HUES64 (cell line): Measurements from ENCODE around the gene ZHX3.

Source experiments
- H3K27ac ChIP-seq: 2 replicates; pipeline ENCODE4 v1.7.0; 2013; ENCODE audit warnings: low read depth, low read length, inconsistent platforms
- H3K27me3 ChIP-seq: 2 replicates; pipeline ENCODE4 v1.6.1; 2013; ENCODE audit warnings: mild to moderate bottlenecking, low read length; ENCODE audit not compliant: insufficient read depth
- H3K36me3 ChIP-seq: 2 replicates; pipeline ENCODE4 v1.6.1; 2013; ENCODE audit warnings: mild to moderate bottlenecking, low read length; ENCODE audit not compliant: insufficient read depth
- H3K4me1 ChIP-seq: 2 replicates; pipeline ENCODE4 v1.6.1; 2013; ENCODE audit warnings: mild to moderate bottlenecking, low read length, moderate library complexity; ENCODE audit not compliant: insufficient read depth
- H3K4me3 ChIP-seq: 2 replicates; pipeline ENCODE4 v1.5.1; 2013; ENCODE audit warnings: mild to moderate bottlenecking, low read length, moderate library complexity
- H3K9ac ChIP-seq: 2 replicates; pipeline ENCODE4 v1.6.1; 2013; ENCODE audit warnings: mild to moderate bottlenecking, low read depth, low read length
- H3K9me3 ChIP-seq: 2 replicates; pipeline ENCODE4 v1.6.1; 2013; ENCODE audit warnings: low read depth, low read length; ENCODE audit not compliant: insufficient read depth
- WGBS: fragments of 150-250, 120-280 bp; methylation state at CpG from one replicate; pipeline ENCODE4 v1.1.7; 2013; ENCODE audit warnings: missing lambda C conversion rate; 5-methylcytosine and 5-hydroxymethylcytosine counted together

ZHX3 gene

DNA sequence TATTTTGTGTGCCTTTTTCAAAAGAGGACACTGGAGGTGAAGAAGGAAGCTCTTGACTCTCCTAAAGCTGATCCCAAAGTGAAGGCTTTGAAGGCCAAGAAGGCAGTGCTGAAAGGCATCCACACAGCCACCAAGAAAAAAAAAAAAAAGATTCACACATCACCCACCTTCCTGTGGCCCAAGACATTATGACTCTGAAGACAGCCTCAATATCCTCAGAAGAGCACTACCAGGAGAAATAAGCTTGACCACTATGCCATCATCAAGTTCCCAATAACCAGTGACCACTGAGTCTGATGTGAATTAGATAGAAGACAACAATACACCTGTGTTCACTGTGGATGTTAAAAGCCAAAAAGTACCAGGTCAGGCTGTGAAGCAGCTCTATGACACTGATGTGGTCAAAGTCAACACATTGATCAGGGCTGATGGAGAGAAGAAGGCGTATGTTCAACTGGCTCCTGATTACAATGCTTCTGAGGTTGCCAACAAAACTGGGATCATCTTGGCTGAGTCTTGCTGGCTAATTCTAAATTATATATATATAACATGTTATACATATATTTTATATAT is 120.8 kb downstream of the ZHX3 start:
- Histone ChIP-seq H3K9ac (no peak overlapping the region), H3K4me3 (no peak overlapping the region), H3K9me3 (peaks cover 14% of the 10 kb centered on the region; the same call in 1 of the 2 replicates), H3K4me1 (no peaks in the 10 kb centered on the region), H3K27me3 (no peaks in the 10 kb centered on the region), H3K27ac (no peak overlapping the region), H3K36me3 (no peaks in the 10 kb centered on the region; the same call in 1 of the 2 replicates)
- WGBS, result 88% methylated on average over 1 of the region's 1 CpG

DNA sequence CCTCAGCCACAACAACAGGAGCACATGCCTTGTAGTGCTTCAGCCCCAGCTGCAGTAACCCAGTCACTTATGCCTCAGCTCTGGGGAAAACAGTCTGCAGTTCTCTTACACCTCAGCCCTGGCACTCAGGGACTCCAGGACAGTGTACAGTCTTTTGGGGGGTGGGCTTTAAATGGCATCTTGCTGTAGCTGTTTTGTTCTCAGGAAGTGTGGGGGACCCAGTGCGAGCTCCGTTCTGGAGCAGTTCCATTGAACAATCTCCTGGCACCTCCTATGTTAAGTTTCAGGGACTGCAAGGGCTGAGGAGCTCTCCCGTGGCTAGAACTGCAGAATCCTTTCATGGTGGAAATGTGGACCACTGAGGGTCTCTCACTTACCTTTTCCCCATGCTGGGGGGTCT is 125.0 kb downstream of the ZHX3 start:
- Histone ChIP-seq H3K4me3 (no peak overlapping the region), H3K27me3 (no peaks in the 10 kb centered on the region), H3K4me1 (no peaks in the 10 kb centered on the region), H3K27ac (no peak overlapping the region), H3K9me3 (0 out of 2 replicates have a peak, but pooled peaks cover 5% of the 10 kb centered on the region), H3K36me3 (no peaks in the 10 kb centered on the region; the same call in 1 of the 2 replicates), H3K9ac (no peak overlapping the region)
- 83% methylated on average over 3 of the region's 3 CpGs for WGBS

DNA sequence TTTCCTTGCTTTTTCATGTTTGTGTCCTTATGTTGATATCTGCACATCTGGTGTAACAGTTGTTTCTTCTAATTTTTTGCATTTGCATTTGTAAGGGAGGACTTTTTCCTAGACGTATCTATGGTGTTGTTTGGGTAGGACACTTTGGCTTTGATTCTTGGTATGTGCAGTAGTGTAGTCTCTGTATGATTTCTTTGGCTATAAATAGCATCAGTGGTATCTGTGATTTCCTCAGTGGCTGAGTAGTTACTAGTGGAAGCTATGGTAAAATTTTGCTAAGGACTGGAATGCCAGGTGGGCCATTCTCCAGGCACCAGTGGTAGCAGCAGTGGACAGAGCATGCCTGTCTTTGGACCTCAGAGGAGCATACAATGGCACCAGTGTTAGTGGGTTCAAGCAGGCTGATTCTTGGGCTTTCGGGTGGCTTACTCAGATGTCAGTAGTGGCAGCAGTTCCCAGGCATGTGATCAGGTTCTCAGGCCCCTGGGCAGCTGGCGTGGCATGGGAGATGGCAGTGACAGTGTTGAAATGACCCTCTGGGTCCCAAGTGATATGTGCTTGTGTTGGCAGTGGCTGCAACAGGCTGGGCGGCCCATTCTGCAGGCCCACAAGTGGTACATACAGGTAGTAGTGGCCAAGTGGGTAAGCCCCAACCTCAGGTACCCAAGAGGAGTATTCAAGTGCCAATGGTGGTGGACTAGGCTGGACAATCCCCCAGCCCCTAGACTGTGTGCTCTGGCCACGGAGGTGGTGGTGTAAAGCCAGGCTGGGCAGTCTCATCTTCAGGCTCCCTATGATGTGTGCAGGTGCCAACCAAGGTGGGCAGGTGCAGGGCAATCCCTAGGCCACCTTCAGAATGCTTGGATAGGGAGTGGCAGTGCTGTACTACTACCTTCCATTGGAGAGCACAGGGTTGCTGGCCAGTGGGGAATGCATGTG is 125.7 kb downstream of the ZHX3 start:
- H3K9me3 ChIP-seq, result 0 out of 2 replicates have a peak, but pooled peaks cover 5% of the 10 kb centered on the region
- no peaks in the 10 kb centered on the region for H3K4me1 ChIP-seq
- H3K27me3 ChIP-seq, result no peaks in the 10 kb centered on the region
- H3K27ac ChIP-seq, result no peak overlapping the region
- H3K9ac ChIP-seq, result no peak overlapping the region
- H3K36me3 ChIP-seq, result no peaks in the 10 kb centered on the region; the same call in 1 of the 2 replicates
- WGBS, result 92% methylated on average over 5 of the region's 5 CpGs
- no peak overlapping the region for H3K4me3 ChIP-seq

DNA sequence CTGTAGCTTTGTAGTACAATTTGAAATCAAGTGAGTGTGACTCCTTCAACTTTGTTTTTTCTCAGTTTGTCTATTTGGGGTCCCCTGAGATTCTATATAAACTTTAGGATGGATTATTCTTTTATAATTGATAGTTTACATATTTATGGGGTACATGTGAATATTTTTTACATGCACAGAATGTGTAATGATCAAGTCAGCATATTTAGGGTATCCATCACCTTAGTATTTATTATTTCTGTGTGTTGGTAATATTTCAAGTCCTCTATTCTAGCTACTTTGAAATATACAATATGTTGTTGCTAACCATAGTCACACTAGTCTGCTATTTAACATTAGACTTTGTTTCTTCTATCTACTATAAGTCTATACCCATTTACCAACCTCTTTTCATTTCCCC is 129.9 kb downstream of the ZHX3 start:
- H3K36me3 ChIP-seq, result no peaks in the 10 kb centered on the region
- H3K4me1 ChIP-seq, result no peaks in the 10 kb centered on the region
- no peaks in the 10 kb centered on the region for H3K9me3 ChIP-seq
- H3K27ac ChIP-seq, result no peak overlapping the region
- H3K27me3 ChIP-seq, result no peaks in the 10 kb centered on the region
- no peak overlapping the region for H3K9ac ChIP-seq
- H3K4me3 ChIP-seq, result no peak overlapping the region

DNA sequence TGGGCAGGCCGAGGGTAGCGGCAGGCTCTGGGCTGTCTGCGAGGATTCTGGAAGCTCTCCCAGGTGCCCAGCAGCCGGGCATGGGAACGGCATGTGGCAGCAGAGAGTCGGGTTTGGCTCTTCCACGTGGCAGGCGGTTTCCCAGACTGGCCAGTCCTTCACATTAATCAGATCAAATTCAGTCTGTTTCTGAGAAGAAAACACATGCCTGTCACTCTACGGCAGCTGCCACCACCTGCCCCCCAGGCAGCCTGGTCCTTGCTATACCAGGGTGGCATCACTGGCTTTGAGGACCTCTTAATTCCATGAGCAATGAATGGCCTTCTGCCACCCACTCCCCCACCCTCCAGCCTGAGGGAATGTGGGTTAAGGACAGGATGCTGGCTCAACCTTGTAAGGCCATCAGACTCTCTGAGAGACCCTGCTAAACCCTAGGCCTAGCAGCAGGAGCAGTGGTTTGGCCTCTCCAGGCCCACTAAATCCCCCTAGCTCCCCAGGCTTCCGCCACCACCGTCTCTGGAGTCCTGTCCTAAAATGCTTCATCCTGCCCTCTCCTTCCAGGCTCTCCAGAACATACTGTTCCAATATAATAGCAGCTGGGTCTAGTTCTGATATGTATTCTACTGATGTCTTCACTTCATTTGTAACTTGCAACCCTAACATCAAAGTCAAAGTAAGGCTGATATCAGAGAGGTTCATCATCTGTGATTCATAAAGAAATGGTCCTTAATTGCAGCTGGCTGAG is 132.3 kb downstream of the ZHX3 start:
- no peak overlapping the region for H3K27ac ChIP-seq
- no peaks in the 10 kb centered on the region for H3K9me3 ChIP-seq
- H3K27me3 ChIP-seq, result no peaks in the 10 kb centered on the region
- H3K4me1 ChIP-seq, result no peaks in the 10 kb centered on the region
- no peak overlapping the region for H3K9ac ChIP-seq
- no peaks in the 10 kb centered on the region for H3K36me3 ChIP-seq
- no peak overlapping the region for H3K4me3 ChIP-seq
- 94% methylated on average over 11 of the region's 11 CpGs for WGBS

DNA sequence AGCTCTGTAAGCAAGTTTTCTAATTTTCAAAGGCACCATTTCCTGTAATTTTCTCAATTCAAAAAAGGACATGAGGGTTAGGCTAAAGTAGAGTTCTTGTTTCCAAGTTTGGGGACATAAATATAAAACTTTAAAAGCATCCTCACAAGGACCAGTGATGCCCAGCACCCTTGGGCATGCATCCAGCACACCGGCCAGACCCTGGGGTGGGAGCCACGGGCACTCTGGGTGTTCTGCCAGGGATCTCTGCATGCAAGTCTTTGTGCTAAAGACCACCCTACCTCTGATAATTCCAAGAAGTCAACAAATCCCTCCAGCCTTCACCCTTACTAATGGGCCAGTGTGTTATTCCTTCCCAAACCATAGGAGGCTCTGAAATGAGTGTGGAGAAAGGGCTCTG is 133.7 kb downstream of the ZHX3 start:
- Histone ChIP-seq H3K27ac (no peak overlapping the region), H3K27me3 (no peaks in the 10 kb centered on the region), H3K4me3 (no peak overlapping the region), H3K4me1 (peaks cover under 1% of the 10 kb centered on the region; the same call in 1 of the 2 replicates), H3K9me3 (no peaks in the 10 kb centered on the region), H3K9ac (no peak overlapping the region), H3K36me3 (no peaks in the 10 kb centered on the region)
- WGBS, result 93% methylated on average over 2 of the region's 2 CpGs

DNA sequence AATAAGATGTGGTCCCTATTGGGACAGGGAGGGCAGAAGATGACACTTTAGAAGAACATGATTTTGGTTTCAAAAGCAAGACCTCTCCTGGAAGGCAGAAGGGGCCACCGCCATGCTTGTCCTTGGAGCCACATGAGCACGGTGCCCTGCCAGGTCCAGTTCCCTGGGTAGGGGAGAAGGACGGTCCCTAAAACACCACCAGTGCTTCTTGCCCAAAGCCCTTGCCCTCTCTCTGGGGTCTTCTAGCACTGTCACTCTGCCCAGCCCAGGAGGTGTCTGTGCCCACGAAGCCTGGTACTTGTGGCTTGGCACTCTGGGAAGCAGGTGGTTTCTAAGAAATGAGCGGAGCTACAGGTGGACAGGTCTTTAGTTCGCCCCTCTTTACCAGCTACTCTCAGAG is 134.1 kb downstream of the ZHX3 start:
- WGBS, result 86% methylated on average over 6 of the region's 6 CpGs
- Histone ChIP-seq H3K4me3 (no peak overlapping the region), H3K9ac (no peak overlapping the region)

DNA sequence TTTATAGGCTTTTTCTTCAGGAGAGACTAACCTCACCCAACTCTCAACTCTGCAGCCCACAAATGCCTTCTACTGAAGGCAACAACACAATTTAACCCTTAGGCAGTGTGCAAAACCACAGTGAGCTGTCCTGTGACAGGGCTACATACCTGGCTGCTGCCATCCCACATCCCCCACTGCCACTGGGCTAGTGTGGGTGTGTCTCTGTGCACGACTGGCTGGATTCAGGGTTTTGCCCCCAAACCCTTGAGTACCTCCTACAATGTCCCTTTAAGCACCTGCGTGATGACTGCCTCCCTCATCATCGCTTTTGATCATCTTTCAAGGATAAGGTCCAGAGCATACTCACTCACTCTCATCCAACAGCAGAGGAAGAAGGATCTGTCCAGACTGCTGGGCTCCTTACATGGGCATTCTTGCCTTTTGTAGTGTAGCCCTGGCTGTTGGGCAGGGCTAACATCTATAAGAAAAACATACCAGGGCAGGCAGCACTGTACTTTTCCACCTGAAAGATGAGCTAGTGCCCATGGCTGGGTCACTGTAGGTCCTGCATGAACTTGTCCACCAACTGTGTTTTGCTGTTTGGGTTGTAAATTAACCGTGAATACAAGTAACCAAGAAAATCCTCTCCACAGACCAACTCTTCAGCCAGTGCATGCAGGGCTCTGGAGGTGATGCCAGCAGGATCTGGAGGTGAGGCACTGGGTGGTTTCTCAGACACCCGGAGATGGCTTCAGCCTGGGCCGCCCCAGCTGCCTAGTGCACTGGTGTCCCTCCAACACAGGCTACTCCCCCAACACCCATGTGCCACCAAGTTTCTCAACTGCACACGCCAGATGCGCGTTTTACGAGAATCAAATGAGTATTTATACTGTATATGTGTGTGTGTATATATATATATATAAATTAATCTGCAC is 135.0 kb downstream of the ZHX3 start:
- H3K4me1 ChIP-seq, result peaks cover 6% of the 10 kb centered on the region; the same call in 1 of the 2 replicates
- H3K27me3 ChIP-seq, result no peaks in the 10 kb centered on the region
- H3K27ac ChIP-seq, result no peak overlapping the region
- no peaks in the 10 kb centered on the region for H3K9me3 ChIP-seq
- H3K4me3 ChIP-seq, result no peak overlapping the region
- no peak overlapping the region for H3K9ac ChIP-seq
- peaks cover 7% of the 10 kb centered on the region; the same call in 1 of the 2 replicates for H3K36me3 ChIP-seq
- 92% methylated on average over 5 of the region's 10 CpGs for WGBS

More for the DNA sequence above, 134.1 kb downstream of the ZHX3 start:
- H3K4me1 ChIP-seq, result peaks cover 5% of the 10 kb centered on the region; the same call in 1 of the 2 replicates
- no peak overlapping the region for H3K27ac ChIP-seq
- no peaks in the 10 kb centered on the region for H3K27me3 ChIP-seq
- H3K36me3 ChIP-seq, result no peaks in the 10 kb centered on the region
- no peaks in the 10 kb centered on the region for H3K9me3 ChIP-seq

DNA sequence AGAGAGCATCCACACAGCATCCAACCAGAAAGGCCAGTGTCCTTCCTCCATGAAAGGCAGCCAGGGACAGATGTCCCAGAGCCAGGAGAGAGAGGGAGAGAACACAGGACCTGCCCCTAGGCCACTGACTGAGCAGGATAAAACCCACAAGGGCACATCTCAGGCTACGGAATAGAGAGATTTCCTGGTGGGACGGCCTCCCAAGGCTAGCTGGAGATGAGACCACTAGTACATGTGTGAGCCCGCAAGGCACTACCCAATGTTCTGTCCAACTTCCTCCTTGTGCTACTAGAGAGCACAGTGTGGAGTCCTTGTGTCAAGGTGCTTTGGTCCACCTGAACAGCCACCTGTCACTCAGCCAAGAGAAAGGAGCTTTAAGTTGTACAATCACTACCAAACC is 136.0 kb downstream of the ZHX3 start:
- WGBS, result 97% methylated on average over 3 of the region's 3 CpGs

DNA sequence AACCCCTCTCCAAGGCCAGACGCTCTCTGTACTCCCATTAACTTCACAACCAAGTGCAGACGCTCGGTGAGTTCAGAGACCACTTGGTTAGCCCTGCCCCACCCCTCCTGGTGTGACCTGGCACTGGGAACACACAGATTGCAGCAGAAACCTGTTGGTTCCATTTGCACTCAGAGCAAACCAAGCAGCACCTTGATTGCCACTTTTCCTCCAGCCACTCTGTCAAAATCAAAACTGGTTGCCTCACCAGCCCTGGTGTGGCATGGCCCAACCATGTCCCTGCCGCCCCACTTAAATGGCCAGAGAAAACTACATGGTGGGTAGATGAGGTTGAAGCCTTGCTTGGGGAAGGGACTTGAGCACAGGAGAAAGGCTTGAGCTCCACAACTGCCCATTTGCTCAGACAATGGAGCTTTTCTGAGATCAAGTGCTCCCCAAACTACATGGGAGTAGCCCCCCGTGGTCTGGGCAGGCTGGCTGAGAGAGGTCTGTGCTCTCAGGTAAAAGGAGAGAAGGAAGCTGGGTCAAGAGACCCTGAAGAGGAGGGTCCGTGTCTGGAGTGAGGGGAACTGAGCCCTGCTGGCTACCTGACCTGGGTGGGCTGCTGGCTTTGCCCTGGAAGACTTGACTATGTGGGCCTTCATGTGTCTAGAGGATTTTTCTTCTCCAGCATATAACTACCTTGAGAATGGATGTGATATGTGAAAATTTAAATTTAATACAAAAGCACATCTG is 136.8 kb downstream of the ZHX3 start:
- WGBS, result 93% methylated on average over 6 of the region's 6 CpGs
- Histone ChIP-seq H3K27me3 (no peaks in the 10 kb centered on the region), H3K36me3 (peaks cover 22% of the 10 kb centered on the region), H3K9me3 (no peaks in the 10 kb centered on the region), H3K27ac (no peak overlapping the region), H3K4me1 (peaks cover 6% of the 10 kb centered on the region; the same call in 1 of the 2 replicates), H3K9ac (no peak overlapping the region), H3K4me3 (no peak overlapping the region)

More for the DNA sequence above, 136.0 kb downstream of the ZHX3 start:
- H3K27ac ChIP-seq, result no peak overlapping the region
- H3K4me1 ChIP-seq, result peaks cover 6% of the 10 kb centered on the region; the same call in 1 of the 2 replicates
- no peak overlapping the region for H3K4me3 ChIP-seq
- no peaks in the 10 kb centered on the region for H3K27me3 ChIP-seq
- H3K9me3 ChIP-seq, result no peaks in the 10 kb centered on the region
- peaks cover 14% of the 10 kb centered on the region for H3K36me3 ChIP-seq
- H3K9ac ChIP-seq, result no peak overlapping the region
